ELF-1 (cell line): ENCODE measurements around the gene GAS7.
A peak's percentile ranks its signal among the peaks of the same experiment; 100 is the strongest.

Experiments
- DNase-seq: peaks from one replicate; pipeline ENCODE4 v3.0.0-alpha.2; 2016; ENCODE audit warnings: low read depth, low spot score

Gene GAS7

DNA sequence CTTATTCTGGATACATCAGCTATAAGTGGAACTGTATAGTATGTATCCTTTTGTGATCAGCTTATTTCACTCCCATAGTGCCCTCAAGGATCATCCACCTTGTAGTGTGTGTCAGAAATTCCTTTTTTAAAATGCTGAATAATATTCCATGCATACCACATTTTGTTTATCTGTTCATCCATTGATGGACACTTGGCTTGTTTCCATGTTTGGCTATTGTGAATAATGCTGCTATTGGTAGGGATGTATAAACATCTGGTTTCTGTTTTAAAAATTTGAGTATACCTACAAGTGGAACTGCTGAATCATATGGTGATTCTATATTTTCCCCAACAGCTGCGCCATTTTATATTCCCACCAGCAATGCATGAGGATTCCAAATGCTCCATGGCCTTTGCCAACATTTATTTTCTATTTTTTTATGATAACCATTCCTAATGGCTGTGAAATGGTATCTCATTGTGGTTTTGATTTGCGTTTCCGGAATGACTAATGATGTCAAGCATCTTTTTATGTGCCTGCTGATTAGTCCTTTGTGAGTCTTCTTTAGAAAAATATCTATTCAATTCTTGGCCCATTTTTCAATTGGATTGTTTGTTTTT lies 304.9 kb downstream of the GAS7 start:
- no peak for DNase-seq

DNA sequence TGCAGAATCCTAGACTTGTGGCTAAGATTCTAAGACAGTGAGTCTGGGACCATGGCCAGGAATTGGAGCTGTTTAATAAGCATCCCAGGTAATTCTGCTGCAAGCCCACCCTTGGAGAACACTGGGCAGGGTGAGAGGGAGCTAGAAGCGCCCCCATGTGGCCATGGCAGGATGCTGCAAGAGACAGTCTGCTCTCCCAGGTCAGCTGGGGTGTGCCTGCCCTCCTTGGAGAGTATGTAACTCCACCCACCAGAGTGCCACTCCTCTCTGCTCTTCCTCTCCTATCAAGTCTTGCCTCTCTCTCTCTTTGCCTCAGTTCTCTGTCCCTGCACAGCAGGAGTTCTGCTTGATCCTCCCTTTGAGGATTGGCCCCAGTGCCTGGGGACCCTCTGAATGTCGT lies 308.3 kb downstream of the GAS7 start:
- peak; percentile 91 for DNase-seq

DNA sequence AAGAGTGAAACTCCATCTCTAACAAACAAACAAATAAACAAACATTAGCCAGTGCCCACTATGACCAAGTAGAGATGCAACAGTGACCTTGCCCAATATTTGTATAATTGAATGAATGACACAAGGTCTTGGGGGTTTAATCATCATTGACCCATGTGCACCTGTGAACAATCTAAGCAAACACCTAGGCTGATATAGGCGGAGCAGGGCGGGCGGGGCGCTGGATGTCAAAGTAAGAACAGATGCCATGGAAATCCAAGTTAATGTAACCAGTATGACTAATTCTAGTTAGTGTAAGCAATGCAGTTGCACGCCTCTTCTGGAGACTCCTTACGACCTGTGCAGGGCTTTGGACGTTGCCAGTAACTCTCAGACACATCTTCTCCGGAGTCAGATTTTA lies 310.9 kb downstream of the GAS7 start:
- no peak for DNase-seq

DNA sequence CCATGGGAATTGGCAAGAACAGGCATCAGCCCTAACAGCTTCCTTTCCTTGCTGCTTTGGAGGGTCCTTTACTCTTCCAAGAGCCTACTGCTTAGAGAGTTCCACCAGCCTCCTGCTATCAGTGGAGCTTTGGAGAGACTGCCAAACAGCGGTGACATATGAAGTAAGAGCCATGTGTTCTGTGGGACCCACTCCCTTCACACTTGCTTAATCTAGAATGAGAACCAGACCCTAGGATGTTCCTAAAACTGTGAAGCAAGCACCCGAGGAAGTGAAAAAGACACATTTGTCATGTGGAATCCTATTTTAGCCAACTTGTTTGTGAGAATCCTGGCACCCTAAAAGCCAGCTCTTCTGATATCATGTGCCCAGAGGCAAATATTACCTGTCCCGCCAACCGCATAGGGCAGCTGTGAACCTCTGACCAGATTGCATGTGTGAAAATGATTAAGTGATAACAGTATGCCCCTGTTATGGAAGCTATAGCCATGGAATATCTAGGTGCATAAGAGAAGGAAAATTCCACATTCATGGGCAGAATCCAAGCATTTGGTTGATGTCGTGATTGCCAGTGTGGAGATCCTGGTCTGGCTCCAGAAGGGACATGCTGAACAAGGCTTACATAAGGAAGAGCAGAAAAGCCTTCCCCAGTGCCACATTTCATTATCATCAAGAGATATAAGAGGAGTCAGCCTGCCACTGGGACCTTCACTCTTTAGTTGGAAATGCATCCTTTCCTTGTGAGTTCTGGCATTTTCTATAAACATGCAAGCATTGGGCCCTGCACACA lies 312.1 kb downstream of the GAS7 start:
- no peak for DNase-seq

- no peak for DNase-seq
Observed at GRCh38 chr17:9883451-9883850, 315.0 kb downstream of the GAS7 start.

DNA sequence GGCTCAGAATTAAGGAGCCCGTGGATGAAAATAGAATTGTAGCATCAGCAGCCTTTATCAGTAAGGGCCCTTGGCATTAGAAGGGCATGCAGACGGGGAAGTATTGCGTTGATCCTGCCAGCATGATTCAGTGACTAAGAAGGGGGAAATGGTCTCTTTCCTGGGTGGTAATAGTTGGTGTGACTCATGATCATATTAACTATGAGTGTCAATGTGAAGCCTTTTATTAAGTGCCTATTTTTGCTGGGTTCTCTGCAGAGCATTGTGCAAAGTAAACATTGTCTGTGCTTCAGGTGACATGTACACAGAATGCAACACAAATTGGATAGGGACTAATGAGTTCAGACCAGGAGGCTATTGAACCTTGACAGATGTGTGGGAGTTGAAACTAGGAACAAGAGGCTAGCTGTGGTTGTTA lies 317.8 kb downstream of the GAS7 start:
- DNase-seq = no peak

- DNase-seq = no peak
Observed at GRCh38 chr17:9878786-9879525, 319.4 kb downstream of the GAS7 start.

DNA sequence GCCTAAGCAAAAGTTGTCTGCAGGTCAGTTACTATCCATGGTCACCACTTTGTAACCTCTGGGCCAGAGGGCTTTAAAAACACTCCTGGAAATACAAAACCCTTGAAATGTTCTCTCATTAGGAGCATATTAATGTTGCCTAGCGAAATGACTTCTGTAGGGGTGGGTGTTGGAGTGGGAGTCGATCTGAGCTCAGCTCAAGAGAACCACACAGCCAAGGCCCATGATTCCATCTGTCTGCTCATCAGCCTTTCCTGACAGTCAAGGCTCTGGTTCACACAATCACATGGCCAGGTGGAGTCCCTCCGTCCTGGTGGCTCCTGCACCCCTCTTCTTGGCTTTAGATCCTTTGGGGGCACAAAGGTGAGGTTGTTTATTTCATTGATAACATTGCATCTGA lies 320.1 kb downstream of the GAS7 start:
- DNase-seq = no peak

GRCh38 chr17:9875441-9875840 lies 323.0 kb downstream of the GAS7 start:
- peak; percentile 40 for DNase-seq

DNA sequence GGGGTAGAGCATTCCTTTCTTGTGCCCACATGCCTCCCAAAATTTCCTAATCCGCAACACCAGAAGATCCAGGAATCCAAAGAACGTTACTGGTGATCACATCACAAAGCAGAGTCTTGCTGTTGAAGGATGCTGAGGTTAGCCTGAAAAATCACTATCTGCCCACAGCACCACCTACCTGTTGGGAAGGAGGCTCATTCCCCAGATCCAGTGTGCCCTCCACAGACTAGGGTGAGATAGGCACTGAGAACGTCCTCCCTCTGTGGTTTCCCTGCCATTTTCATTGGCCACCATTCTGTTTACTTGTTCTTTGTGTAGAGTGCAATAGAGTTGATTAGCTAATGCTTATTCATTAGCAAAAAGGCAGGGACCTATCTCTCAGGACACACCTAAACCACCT lies 323.7 kb downstream of the GAS7 start:
- no peak for DNase-seq

DNA sequence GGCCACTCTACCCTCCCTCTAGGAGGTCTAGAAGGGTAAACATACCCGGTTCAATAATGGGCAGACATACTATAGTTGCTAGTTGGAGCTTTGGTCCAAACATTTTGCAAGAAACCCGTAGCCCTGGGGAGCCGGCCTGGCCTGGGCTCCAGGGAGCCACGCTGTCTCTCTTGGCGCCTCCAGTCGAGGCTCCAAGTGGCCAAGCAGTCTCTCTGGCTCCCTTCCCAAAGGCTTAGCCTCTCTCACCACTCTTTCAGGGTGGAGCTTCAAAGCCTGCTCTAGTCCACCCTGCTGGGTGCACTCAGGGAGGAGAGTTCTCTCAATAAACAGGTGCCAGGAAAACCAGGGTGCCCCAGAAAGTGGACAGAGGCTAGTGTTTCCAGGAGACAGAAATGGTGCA lies 325.6 kb downstream of the GAS7 start:
- DNase-seq = no peak

DNA sequence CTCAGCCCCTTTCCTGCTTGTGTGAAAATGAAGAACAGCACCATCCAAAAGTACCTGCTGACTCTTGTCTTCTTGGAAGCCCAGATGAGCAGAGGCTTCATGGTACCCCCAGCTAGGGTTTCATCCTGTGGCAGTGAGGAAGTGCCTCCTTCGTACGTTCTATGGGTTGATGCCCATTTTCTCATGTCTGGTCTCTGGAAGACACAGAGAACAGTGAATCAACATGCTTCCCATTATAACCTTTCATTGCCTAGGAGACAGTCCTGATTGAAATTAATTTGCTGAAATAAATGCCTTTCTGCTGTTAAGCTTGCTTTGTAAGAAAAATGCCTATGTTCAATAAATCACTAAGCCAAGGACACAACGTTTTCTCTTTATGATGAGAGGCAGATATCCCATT lies 329.9 kb downstream of the GAS7 start:
- no peak for DNase-seq

DNA sequence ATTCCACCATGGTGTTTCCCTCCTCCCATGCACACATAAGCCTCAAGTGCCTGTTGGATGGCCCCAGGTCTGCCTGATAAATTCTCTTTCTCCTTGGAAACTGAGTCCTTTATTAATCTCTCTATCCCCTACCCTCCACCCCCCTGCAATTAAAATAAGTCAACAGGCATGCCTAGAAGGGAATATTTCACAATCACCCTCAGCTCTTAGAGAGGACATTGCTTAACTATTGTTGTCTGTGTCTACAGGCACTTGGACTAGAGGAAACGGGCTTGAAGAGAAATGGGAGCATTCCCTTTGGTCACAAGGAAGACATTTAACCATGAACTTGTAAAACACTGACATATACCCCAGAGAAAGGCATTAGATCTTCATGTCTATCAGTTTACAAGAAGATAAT lies 332.8 kb downstream of the GAS7 start:
- DNase-seq = no peak

DNA sequence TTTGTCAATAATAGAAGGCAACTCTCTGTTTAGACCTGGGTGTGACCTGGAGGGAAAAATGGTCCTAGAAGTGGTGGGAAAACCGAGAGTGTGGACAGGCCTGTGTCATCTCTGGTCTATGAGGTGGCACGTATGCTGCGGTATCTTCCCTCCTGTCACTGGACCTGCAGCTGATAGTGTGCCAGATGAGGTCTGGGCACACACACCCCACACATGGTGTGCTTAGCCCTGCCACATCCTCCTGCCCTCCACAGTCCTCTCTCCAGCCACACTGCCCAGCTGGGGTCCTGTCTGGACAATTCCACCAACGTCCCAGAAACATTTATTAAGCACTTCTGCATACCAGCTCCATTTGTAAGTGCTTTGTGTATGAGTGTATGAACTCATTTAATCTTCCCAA lies 335.5 kb downstream of the GAS7 start:
- no peak for DNase-seq

- no peak for DNase-seq
Observed at GRCh38 chr17:9862220-9862619, 336.2 kb downstream of the GAS7 start.

GRCh38 chr17:9860851-9861250 lies 337.6 kb downstream of the GAS7 start:
- no peak for DNase-seq
